Measurements from ENCODE around the gene HEATR5A. TPM values are rescaled to one million over a fixed set of nuclear protein-coding genes. Genes with fewer than 3 reads are reported as not detected.
"Not testable (repeated sequence)": the region's sequence is repeated elsewhere in the genome, so short reads cannot be mapped to it uniquely, and the experiment has no call there.

Gene HEATR5A
- total and polyA plus RNA-seq, 12 donors = 17.0 to 65.0 (median 46.2) TPM

GRCh38 chr14:31257244-31257553 lies 163.2 kb downstream of the HEATR5A start:
- H3K27ac ChIP-seq = no peak overlapping the region
- DNase-seq (no peak), ATAC-seq (no peak)
- no peaks in the 10 kb centered on the region for H3K27me3 ChIP-seq
- peaks cover 0 to 10% (median 7%) of the 10 kb centered on the region in 9 donors for H3K4me1 ChIP-seq
- TF ChIP-seq CTCF (IDR thresholded peaks at IDR 0.05) = no peak
- intact Hi-C loops (cut with DNase I) = no loop called here
- no peaks in the 10 kb centered on the region for H3K36me3 ChIP-seq
- H3K4me3 ChIP-seq = no peak overlapping the region
- no peaks in the 10 kb centered on the region for H3K9me3 ChIP-seq
- 88 to 92% methylated on average over 1 of the region's 1 CpG for WGBS, 2 donors

GRCh38 chr14:31256534-31257243 lies 163.7 kb downstream of the HEATR5A start:
- intact Hi-C loops (cut with DNase I) = no loop called here
- H3K36me3 ChIP-seq = no peaks in the 10 kb centered on the region
- no peak overlapping the region for H3K27ac ChIP-seq
- 90 to 93% methylated on average over 5 of the region's 5 CpGs for WGBS, 2 donors
- ATAC-seq = no peak
- no peak for DNase-seq
- no peaks in the 10 kb centered on the region for H3K9me3 ChIP-seq
- H3K4me1 ChIP-seq = peaks cover 0 to 5% (median 2%) of the 10 kb centered on the region in 9 donors
- H3K27me3 ChIP-seq = no peaks in the 10 kb centered on the region
- TF ChIP-seq CTCF (IDR thresholded peaks at IDR 0.05) = no peak
- no peak overlapping the region for H3K4me3 ChIP-seq

GRCh38 chr14:31255918-31256317 lies 164.4 kb downstream of the HEATR5A start:
- H3K27me3 ChIP-seq; DNase-seq; H3K4me1 ChIP-seq; H3K4me3 ChIP-seq; H3K36me3 ChIP-seq; intact Hi-C loops (cut with DNase I); ATAC-seq; H3K27ac ChIP-seq; H3K9me3 ChIP-seq: not testable (repeated sequence)
- WGBS, 2 donors = 93 to 97% methylated on average over 4 of the region's 4 CpGs

GRCh38 chr14:31255286-31255685 lies 165.1 kb downstream of the HEATR5A start:
- Histone ChIP-seq H3K4me1 (no peaks in the 10 kb centered on the region), H3K4me3 (no peak overlapping the region), H3K9me3 (no peaks in the 10 kb centered on the region), H3K27me3 (no peaks in the 10 kb centered on the region), H3K27ac (no peak overlapping the region), H3K36me3 (no peaks in the 10 kb centered on the region)
- DNase-seq = no peak
- TF ChIP-seq CTCF (IDR thresholded peaks at IDR 0.05) = no peak
- WGBS, 2 donors = 86 to 89% methylated on average over 2 of the region's 2 CpGs
- no peak for ATAC-seq
- intact Hi-C loops (cut with DNase I) = no loop called here

GRCh38 chr14:31253746-31254471 lies 166.4 kb downstream of the HEATR5A start:
- no peaks in the 10 kb centered on the region for H3K4me1 ChIP-seq
- H3K4me3 ChIP-seq = no peak overlapping the region
- DNase-seq = no peak
- no peak for TF ChIP-seq CTCF (IDR thresholded peaks at IDR 0.05)
- 96 to 97% methylated on average over 9 of the region's 9 CpGs for WGBS, 2 donors
- H3K9me3 ChIP-seq = no peaks in the 10 kb centered on the region
- no peaks in the 10 kb centered on the region for H3K36me3 ChIP-seq
- intact Hi-C loops (cut with DNase I) = no loop called here
- no peaks in the 10 kb centered on the region for H3K27me3 ChIP-seq
- no peak overlapping the region for H3K27ac ChIP-seq
- ATAC-seq = no peak

All from heart right ventricle (tissue), 16 donors.